Measurements from ENCODE around the gene PCBP2. TPM values are rescaled to one million over a fixed set of nuclear protein-coding genes. Genes with fewer than 3 reads are reported as not detected.

Gene PCBP2
- polyA plus RNA-seq, 1 of the 3 experiments (the other 2 are of a cell fraction) = 368 TPM

DNA sequence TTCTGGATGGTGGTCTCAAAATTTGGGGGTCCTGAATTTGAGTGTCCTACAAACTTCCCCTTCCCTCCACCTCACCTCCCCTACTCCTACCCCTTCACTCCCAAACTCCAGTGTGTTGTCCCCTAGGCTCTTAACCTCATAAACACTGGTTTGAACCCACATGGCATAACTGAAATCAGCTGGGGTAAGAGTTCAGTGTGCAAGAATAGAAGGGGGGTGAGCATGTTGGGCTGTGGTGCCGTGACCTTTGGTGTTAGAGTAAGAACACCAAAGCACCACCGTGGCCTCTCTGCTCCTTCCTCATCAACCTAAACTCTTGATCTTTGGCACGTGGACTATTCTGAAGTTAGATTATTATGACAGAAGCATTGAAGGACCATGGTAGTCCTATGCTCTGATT is 11.0 kb downstream of the PCBP2 start:
- POLR2A ChIA-PET = no interaction called here
- Histone ChIP-seq H4K20me1 (ENCODE audit: insufficient read depth) (peaks cover 97% of the 10 kb centered on the region), H3K4me2 (no peak overlapping the region), H3K4me1 (ENCODE audit: control insufficient read depth in 1 of 2, insufficient read depth in 2 of 2, low read depth in 1 of 2, low read length in 1 of 2) (peaks cover 4 to 7% of the 10 kb centered on the region in 2 experiments; a peak in 2 of 4 replicates), H3K79me2 (ENCODE audit: insufficient read depth) (peaks cover 97% of the 10 kb centered on the region), H3K27me3 (ENCODE audit: insufficient read depth) (no peaks in the 10 kb centered on the region), H3K27ac (ENCODE audit: low read depth in 2 of 2, low read length in 1 of 2) (no peak overlapping the region), H2AFZ (ENCODE audit: low read depth) (no peak overlapping the region), H3K9me2 (no peaks in the 10 kb centered on the region), H3K4me3 (ENCODE audit: low read depth in 2 of 2, low read length in 1 of 2) (no peak overlapping the region), H3F3A (replicated peaks; ENCODE audit: insufficient read depth) (peaks cover 57% of the 10 kb centered on the region), H3K36me3 (replicated peaks in 1 of 2; ENCODE audit: control insufficient read depth in 1 of 2, insufficient read depth in 2 of 2, low read length in 1 of 2) (peaks cover 93 to 96% of the 10 kb centered on the region in 2 experiments), H3K9me3 (no peaks in the 10 kb centered on the region), H3K9ac (no peak overlapping the region)
- WGBS (ENCODE audit: low lambda C conversion rate) = 87% methylated on average over 3 of the region's 3 CpGs
- TF ChIP-seq RAD21 (IDR thresholded peaks at IDR 0.05; ENCODE audit: low read length) (no peak), MXI1 (IDR thresholded peaks at IDR 0.05; ENCODE audit: low read depth, low read length) (no peak), TAF1 (IDR thresholded peaks at IDR 0.05; ENCODE audit: borderline replicate concordance, low read depth, low read length) (no peak), GATA2 (CRISPR knock-in tag; IDR thresholded peaks at IDR 0.05) (no peak), RXRA (IDR thresholded peaks at IDR 0.05; ENCODE audit: borderline replicate concordance, low read depth) (no peak), EP300 (IDR thresholded peaks at IDR 0.05; ENCODE audit: borderline replicate concordance in 1 of 2, low read depth in 1 of 2, low read length in 1 of 2) (no peak), FOXJ3 (CRISPR knock-in tag; IDR thresholded peaks at IDR 0.05) (no peak), CHD2 (IDR thresholded peaks at IDR 0.05; ENCODE audit: low read length, partially characterized antibody) (no peak)
- TF ChIP-seq, protein P1, sequence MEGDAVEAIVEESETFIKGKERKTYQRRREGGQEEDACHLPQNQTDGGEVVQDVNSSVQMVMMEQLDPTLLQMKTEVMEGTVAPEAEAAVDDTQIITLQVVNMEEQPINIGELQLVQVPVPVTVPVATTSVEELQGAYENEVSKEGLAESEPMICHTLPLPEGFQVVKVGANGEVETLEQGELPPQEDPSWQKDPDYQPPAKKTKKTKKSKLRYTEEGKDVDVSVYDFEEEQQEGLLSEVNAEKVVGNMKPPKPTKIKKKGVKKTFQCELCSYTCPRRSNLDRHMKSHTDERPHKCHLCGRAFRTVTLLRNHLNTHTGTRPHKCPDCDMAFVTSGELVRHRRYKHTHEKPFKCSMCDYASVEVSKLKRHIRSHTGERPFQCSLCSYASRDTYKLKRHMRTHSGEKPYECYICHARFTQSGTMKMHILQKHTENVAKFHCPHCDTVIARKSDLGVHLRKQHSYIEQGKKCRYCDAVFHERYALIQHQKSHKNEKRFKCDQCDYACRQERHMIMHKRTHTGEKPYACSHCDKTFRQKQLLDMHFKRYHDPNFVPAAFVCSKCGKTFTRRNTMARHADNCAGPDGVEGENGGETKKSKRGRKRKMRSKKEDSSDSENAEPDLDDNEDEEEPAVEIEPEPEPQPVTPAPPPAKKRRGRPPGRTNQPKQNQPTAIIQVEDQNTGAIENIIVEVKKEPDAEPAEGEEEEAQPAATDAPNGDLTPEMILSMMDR (IDR thresholded peaks at IDR 0.05) = no peak
- TF ChIP-seq, protein P2, sequence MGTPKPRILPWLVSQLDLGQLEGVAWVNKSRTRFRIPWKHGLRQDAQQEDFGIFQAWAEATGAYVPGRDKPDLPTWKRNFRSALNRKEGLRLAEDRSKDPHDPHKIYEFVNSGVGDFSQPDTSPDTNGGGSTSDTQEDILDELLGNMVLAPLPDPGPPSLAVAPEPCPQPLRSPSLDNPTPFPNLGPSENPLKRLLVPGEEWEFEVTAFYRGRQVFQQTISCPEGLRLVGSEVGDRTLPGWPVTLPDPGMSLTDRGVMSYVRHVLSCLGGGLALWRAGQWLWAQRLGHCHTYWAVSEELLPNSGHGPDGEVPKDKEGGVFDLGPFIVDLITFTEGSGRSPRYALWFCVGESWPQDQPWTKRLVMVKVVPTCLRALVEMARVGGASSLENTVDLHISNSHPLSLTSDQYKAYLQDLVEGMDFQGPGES (IDR thresholded peaks at IDR 0.05; ENCODE audit: low read depth, low read length) = no peak
- no peak for DNase-seq
- CTCF ChIA-PET = no interaction called here

DNA sequence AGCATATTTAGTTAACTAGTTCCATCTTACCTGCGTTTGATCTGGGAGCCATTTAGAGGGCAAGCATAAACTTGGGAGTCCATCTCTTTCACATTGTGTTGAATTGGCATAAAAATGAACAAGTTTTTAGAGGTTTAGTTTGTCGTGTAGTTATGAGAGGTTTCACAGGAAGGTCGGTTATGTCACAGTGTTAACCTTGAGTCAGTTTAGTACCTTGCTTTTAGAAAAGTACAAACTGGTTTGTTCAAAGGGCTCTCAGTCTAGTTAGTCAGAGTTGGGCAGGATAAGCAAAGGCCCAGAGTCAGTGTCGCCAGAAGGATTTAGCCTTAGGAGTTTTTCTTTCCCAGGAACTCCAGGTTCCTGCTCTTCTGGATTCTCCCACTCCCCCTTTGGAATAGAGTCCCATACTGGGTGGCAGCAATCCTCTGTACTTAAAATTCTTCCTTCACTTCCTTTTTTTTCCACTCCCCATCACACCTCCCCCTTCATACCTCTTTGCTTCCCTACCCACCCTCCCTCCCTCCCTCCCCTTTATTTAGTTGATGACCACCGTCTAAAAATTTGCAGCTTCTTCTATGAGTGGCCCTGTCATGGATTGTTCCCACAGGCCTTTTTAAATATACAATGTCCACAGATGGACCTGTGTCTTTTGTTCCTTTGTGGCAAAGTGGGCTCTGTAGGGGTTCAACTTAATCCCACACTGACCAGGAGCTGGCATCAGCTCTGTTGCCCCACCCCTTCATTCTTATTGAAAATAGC is 12.1 kb downstream of the PCBP2 start:
- Histone ChIP-seq H3K27me3 (ENCODE audit: insufficient read depth) (no peaks in the 10 kb centered on the region), H4K20me1 (ENCODE audit: insufficient read depth) (peaks cover 94% of the 10 kb centered on the region), H3K9me3 (no peaks in the 10 kb centered on the region), H3K9ac (no peak overlapping the region), H3K4me2 (no peak overlapping the region), H2AFZ (ENCODE audit: low read depth) (no peak overlapping the region), H3K9me2 (no peaks in the 10 kb centered on the region), H3F3A (replicated peaks; ENCODE audit: insufficient read depth) (peaks cover 56% of the 10 kb centered on the region), H3K4me3 (ENCODE audit: low read depth in 2 of 2, low read length in 1 of 2) (no peak overlapping the region), H3K36me3 (replicated peaks in 1 of 2; ENCODE audit: control insufficient read depth in 1 of 2, insufficient read depth in 2 of 2, low read length in 1 of 2) (peaks cover 96 to 99% of the 10 kb centered on the region in 2 experiments), H3K79me2 (ENCODE audit: insufficient read depth) (peaks cover 97% of the 10 kb centered on the region), H3K27ac (ENCODE audit: low read depth in 2 of 2, low read length in 1 of 2) (no peak overlapping the region), H3K4me1 (ENCODE audit: control insufficient read depth in 1 of 2, insufficient read depth in 2 of 2, low read depth in 1 of 2, low read length in 1 of 2) (peaks cover 4 to 7% of the 10 kb centered on the region in 2 experiments; a peak in 2 of 4 replicates)
- ChIA-PET POLR2A (interaction anchor here (0.6 to 1.3 kb wide), 7 partner anchors 9 to 143 kb away, joined by 3 to 6 read pairs (median 3); partner anchors contain the start of gene AAAS), CTCF (interaction anchor here (0.8 to 1.6 kb wide), 3 partner anchors 9 to 28 kb away, joined by 3 to 7 read pairs (median 6); no protein-coding TSS in a partner anchor)
- 74% methylated on average over 5 of the region's 5 CpGs for WGBS (ENCODE audit: low lambda C conversion rate)
- TF ChIP-seq POLR2AphosphoS5 (IDR thresholded peaks at IDR 0.05; ENCODE audit: low read depth, low read length) = 0 out of 2 replicates have a peak, but pooled peaks have one; percentile 6
- TF ChIP-seq, protein P1 (IDR thresholded peaks at IDR 0.05) = no peak
- TF ChIP-seq, protein P3, sequence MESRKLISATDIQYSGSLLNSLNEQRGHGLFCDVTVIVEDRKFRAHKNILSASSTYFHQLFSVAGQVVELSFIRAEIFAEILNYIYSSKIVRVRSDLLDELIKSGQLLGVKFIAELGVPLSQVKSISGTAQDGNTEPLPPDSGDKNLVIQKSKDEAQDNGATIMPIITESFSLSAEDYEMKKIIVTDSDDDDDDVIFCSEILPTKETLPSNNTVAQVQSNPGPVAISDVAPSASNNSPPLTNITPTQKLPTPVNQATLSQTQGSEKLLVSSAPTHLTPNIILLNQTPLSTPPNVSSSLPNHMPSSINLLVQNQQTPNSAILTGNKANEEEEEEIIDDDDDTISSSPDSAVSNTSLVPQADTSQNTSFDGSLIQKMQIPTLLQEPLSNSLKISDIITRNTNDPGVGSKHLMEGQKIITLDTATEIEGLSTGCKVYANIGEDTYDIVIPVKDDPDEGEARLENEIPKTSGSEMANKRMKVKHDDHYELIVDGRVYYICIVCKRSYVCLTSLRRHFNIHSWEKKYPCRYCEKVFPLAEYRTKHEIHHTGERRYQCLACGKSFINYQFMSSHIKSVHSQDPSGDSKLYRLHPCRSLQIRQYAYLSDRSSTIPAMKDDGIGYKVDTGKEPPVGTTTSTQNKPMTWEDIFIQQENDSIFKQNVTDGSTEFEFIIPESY (IDR thresholded peaks at IDR 0.05; ENCODE audit: borderline replicate concordance, low read depth) = no peak
- no peak for DNase-seq
